ENCODE data around the gene KATNAL1.
"Not testable (repeated sequence)": the region's sequence is repeated elsewhere in the genome, so short reads cannot be mapped to it uniquely, and the experiment has no call there.

The KATNAL1 gene

DNA sequence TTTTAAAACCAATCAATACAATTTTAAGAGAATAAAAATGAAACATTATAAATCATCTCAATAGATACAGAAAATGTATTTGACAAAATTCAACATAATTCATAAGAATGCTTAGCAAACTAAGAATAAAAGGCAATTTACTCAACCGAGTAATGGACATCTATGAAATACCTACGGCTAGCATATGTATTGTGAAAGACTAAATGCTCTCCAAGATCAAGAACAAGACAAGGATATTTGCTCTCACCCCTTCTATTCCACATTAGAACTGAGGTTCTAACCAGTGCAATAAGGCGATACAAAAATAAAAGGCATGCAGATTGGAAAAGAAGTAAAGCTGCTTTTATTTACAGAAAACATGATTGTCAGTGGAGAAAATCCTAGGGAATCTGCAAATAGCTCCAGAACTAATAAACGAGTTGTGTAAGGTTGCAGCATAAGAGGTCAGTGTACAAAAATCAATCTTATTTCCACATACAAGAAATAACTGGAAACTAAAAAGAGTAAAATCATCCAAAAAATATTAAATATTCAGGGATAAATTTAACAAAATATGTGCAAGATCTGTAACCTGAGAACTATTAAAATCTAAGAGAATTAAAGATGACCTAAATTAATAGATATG, 16.4 kb downstream of the KATNAL1 start:
- intact Hi-C loops (cut with DNase I; ENCODE audit: low total_unique reads): no loop called here
- H3K27me3 ChIP-seq: no peaks in the 10 kb centered on the region
- peaks cover 0 to 63% (median 13%) of the 10 kb centered on the region in 4 donors for H3K4me1 ChIP-seq
- DNase-seq: no peak
- no peak overlapping the region for H3K27ac ChIP-seq
- no peak overlapping the region for H3K4me3 ChIP-seq
- no peaks in the 10 kb centered on the region for H3K9me3 ChIP-seq
- TF ChIP-seq, protein P1, sequence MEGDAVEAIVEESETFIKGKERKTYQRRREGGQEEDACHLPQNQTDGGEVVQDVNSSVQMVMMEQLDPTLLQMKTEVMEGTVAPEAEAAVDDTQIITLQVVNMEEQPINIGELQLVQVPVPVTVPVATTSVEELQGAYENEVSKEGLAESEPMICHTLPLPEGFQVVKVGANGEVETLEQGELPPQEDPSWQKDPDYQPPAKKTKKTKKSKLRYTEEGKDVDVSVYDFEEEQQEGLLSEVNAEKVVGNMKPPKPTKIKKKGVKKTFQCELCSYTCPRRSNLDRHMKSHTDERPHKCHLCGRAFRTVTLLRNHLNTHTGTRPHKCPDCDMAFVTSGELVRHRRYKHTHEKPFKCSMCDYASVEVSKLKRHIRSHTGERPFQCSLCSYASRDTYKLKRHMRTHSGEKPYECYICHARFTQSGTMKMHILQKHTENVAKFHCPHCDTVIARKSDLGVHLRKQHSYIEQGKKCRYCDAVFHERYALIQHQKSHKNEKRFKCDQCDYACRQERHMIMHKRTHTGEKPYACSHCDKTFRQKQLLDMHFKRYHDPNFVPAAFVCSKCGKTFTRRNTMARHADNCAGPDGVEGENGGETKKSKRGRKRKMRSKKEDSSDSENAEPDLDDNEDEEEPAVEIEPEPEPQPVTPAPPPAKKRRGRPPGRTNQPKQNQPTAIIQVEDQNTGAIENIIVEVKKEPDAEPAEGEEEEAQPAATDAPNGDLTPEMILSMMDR (IDR thresholded peaks at IDR 0.05): no peak
- H3K36me3 ChIP-seq: no peaks in the 10 kb centered on the region

GRCh38 chr13:30289533-30289932, 17.8 kb downstream of the KATNAL1 start:
- H3K4me3 ChIP-seq: no peak overlapping the region
- no peaks in the 10 kb centered on the region for H3K27me3 ChIP-seq
- no peak for DNase-seq
- peaks cover 0 to 62% (median 12%) of the 10 kb centered on the region in 4 donors for H3K4me1 ChIP-seq
- TF ChIP-seq, protein P1 (IDR thresholded peaks at IDR 0.05): no peak
- H3K9me3 ChIP-seq: no peaks in the 10 kb centered on the region
- intact Hi-C loops (cut with DNase I; ENCODE audit: low total_unique reads): no loop called here
- H3K36me3 ChIP-seq: no peaks in the 10 kb centered on the region
- no peak overlapping the region for H3K27ac ChIP-seq

DNA sequence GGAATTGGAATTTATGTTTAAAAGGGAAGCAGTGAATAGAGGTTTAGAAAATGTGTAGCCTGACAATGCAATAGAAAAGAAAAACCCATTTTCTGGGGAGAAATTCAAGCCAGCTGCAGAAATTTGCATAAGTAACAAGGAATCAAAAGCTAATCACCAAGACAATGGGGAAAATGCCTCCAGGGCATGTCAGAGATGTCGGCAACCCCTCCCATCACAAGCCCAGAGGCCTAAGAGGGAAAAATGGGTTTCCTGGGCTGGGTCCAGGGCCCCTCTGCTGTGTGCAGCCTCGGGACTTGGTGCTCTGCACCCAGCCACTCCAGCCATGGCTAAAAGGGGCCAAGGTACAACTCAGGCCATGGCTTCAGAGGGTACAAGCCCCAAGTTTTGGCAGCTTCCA, 21.3 kb downstream of the KATNAL1 start:
- intact Hi-C loops (cut with DNase I; ENCODE audit: low total_unique reads); H3K4me3 ChIP-seq; DNase-seq; H3K27me3 ChIP-seq; H3K9me3 ChIP-seq; H3K27ac ChIP-seq; H3K36me3 ChIP-seq: not testable (repeated sequence)
- peaks cover 0 to 47% (median 6%) of the 10 kb centered on the region in 4 donors for H3K4me1 ChIP-seq

DNA sequence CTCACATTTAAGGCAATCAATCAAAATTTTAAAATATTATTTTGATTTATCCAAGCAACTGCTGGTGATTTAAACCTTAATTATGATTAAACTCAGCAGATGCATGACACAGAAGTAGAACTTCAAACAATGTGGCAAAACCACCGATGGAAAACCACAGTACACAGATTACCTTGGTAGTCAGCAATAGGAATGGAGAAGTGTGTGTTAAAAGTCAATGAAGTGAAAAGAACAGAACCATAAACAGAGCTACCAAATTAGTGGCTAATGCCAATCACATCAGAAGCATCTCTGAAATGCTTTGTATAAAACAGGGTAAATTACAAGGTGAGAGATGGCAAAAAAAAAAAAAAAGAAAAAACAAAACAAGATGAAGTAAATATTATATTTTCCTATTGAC, 31.2 kb downstream of the KATNAL1 start:
- DNase-seq: no peak
- Histone ChIP-seq H3K36me3 (peaks cover 4 to 25% (median 14%) of the 10 kb centered on the region in 3 donors), H3K27me3 (no peaks in the 10 kb centered on the region), H3K4me3 (no peak overlapping the region), H3K9me3 (no peaks in the 10 kb centered on the region), H3K4me1 (peaks cover 0 to 5% (median 0%) of the 10 kb centered on the region in 4 donors), H3K27ac (no peak overlapping the region)
- TF ChIP-seq, protein P1 (IDR thresholded peaks at IDR 0.05): no peak
- intact Hi-C loops (cut with DNase I; ENCODE audit: low total_unique reads): no loop called here

- TF ChIP-seq, protein P1 (IDR thresholded peaks at IDR 0.05): no peak
- Histone ChIP-seq H3K27ac (no peak overlapping the region), H3K27me3 (no peaks in the 10 kb centered on the region), H3K4me1 (peaks cover 0 to 5% (median 0%) of the 10 kb centered on the region in 4 donors), H3K9me3 (no peaks in the 10 kb centered on the region), H3K4me3 (no peak overlapping the region), H3K36me3 (peaks cover 2 to 16% (median 5%) of the 10 kb centered on the region in 3 donors)
- intact Hi-C loops (cut with DNase I; ENCODE audit: low total_unique reads): no loop called here
- DNase-seq: no peak
Measured at GRCh38 chr13:30274083-30274482, 33.3 kb downstream of the KATNAL1 start.

DNA sequence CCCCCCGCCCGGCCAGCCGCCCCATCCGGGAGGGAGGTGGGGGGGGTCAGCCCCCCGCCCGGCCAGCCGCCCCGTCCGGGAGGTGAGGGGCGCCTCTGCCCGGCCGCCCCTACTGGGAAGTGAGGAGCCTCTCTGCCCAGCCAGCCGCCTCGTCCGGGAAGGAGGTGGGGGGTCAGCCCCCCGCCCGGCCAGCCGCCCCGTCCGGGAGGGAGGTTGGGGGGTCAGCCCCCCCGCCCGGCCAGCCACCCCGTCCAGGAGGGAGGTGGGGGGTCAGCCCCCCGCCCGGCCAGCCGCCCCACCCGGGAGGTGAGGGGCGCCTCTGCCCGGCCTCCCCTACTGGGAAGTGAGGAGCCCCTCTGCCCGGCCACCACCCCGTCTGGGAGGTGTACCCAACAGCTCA, 37.3 kb downstream of the KATNAL1 start:
- H3K4me1 ChIP-seq; DNase-seq; intact Hi-C loops (cut with DNase I; ENCODE audit: low total_unique reads); H3K9me3 ChIP-seq; H3K27ac ChIP-seq; H3K4me3 ChIP-seq; H3K27me3 ChIP-seq; H3K36me3 ChIP-seq: not testable (repeated sequence)

GRCh38 chr13:30268673-30269072, 38.7 kb downstream of the KATNAL1 start:
- TF ChIP-seq, protein P1 (IDR thresholded peaks at IDR 0.05): no peak
- no peaks in the 10 kb centered on the region for H3K27me3 ChIP-seq
- intact Hi-C loops (cut with DNase I; ENCODE audit: low total_unique reads): no loop called here
- H3K27ac ChIP-seq: no peak overlapping the region
- H3K4me1 ChIP-seq: no peaks in the 10 kb centered on the region
- DNase-seq: no peak
- no peaks in the 10 kb centered on the region for H3K9me3 ChIP-seq
- no peaks in the 10 kb centered on the region for H3K36me3 ChIP-seq
- H3K4me3 ChIP-seq: no peak overlapping the region

Data from tibial artery (tissue), 4 donors.